Midbrain (tissue), 1 donor: ENCODE results near the gene SEMA4D.

Experiments used
- DNase-seq: peaks from one replicate; lab custom pipeline; 2025; lab: John Stamatoyannopoulos, UW

The SEMA4D gene

GRCh38 chr9:89370593-89370992, 127.3 kb downstream of the SEMA4D start:
- DNase-seq, result no peak

GRCh38 chr9:89368978-89369377, 128.9 kb downstream of the SEMA4D start:
- DNase-seq, result no peak

- no peak for DNase-seq
These were observed 129.4 kb downstream of the SEMA4D start for GRCh38 chr9:89368550-89368949.

- no peak for DNase-seq
These were observed 130.0 kb downstream of the SEMA4D start for GRCh38 chr9:89367726-89368437.

GRCh38 chr9:89367281-89367680, 130.6 kb downstream of the SEMA4D start:
- no peak for DNase-seq

GRCh38 chr9:89366711-89367110, 131.2 kb downstream of the SEMA4D start:
- DNase-seq, result no peak

- DNase-seq, result no peak
These were observed 132.4 kb downstream of the SEMA4D start for GRCh38 chr9:89365532-89365912.

- no peak for DNase-seq
These were observed 133.0 kb downstream of the SEMA4D start for GRCh38 chr9:89364666-89365531.

GRCh38 chr9:89363921-89364665, 133.8 kb downstream of the SEMA4D start:
- no peak for DNase-seq

- DNase-seq, result no peak
These were observed 134.6 kb downstream of the SEMA4D start for GRCh38 chr9:89363311-89363670.

GRCh38 chr9:89362647-89363310, 135.1 kb downstream of the SEMA4D start:
- DNase-seq, result no peak

- no peak for DNase-seq
These were observed 135.9 kb downstream of the SEMA4D start for GRCh38 chr9:89361816-89362646.

GRCh38 chr9:89361031-89361430, 136.9 kb downstream of the SEMA4D start:
- no peak for DNase-seq

GRCh38 chr9:89360465-89360864, 137.4 kb downstream of the SEMA4D start:
- no peak for DNase-seq

- no peak for DNase-seq
These were observed 138.1 kb downstream of the SEMA4D start for GRCh38 chr9:89359751-89360261.

GRCh38 chr9:89358985-89359384, 138.9 kb downstream of the SEMA4D start:
- DNase-seq, result peak; percentile 59

GRCh38 chr9:89358376-89358916, 139.5 kb downstream of the SEMA4D start:
- DNase-seq, result no peak

GRCh38 chr9:89357331-89358197, 140.3 kb downstream of the SEMA4D start:
- DNase-seq, result no peak

GRCh38 chr9:89356782-89357181, 141.1 kb downstream of the SEMA4D start:
- no peak for DNase-seq

GRCh38 chr9:89354471-89354870, 143.4 kb downstream of the SEMA4D start:
- no peak for DNase-seq
